A549 (cell line): ENCODE data around the gene ALDH16A1. TPM values are rescaled to one million over a fixed set of nuclear protein-coding genes. Genes with fewer than 3 reads are reported as not detected.

ENCODE experiments used
- ATAC-seq, 2 experiments: fragments of 200-7000 bp in 1 of 2; fragments of >200 bp in 1 of 2; cut with Nextera tagmentation in 1 of 2; cut with Tn5 transposase in 1 of 2; 3 replicates each; pipeline versions ENCODE4 v1.8.0 to v1.9.1; 2018 to 2020; ENCODE audit warnings: mild to moderate bottlenecking in 1 of 2, moderate library complexity in 1 of 2
- CTCF ChIA-PET: fragments of 300-600 bp; sonication (Branson Sonifier 250); formaldehyde crosslinking; extraction: SDS; loops from one replicate; lab custom pipeline; 2021; ENCODE audit warnings: antibody characterized with exemption, inconsistent platforms; lab: Yijun Ruan, JAX
- POLR2A ChIA-PET: fragments of 350-600 bp; formaldehyde crosslinking; extraction: SDS; loops from one replicate; lab custom pipeline; 2021; ENCODE audit warnings: antibody characterized with exemption, inconsistent platforms; lab: Yijun Ruan, JAX
- DNase-seq, 2 experiments: peaks; one replicate each; pipeline versions ENCODE4 v3.0.0 to v3.0.0-alpha.2; 2011 to 2016; ENCODE audit warnings: low read depth in 1 of 2, low spot score in 1 of 2
- FAIRE-seq: peaks from 2 replicates; lab custom pipeline; 2011; peaks lifted over from hg19 to GRCh38; lab: Jason Lieb, UNC
- H3K27ac ChIP-seq, 2 experiments: fragments of >200 bp; sonication (Bioruptor Twin); formaldehyde crosslinking; 3 replicates each; pipeline ENCODE4 v1.5.1; 2016 to 2017
- H3K4me1 ChIP-seq: fragments of >200 bp; sonication (Bioruptor Twin); formaldehyde crosslinking; 3 replicates; pipeline ENCODE4 v1.6.1; 2016
- H3K4me2 ChIP-seq: fragments of >200 bp; sonication (Bioruptor Twin); formaldehyde crosslinking; 3 replicates; pipeline ENCODE4 v1.6.1; 2016
- H3K4me3 ChIP-seq: fragments of >200 bp; sonication (Bioruptor Twin); formaldehyde crosslinking; 3 replicates; pipeline ENCODE4 v1.5.1; 2016
- H3K9me3 ChIP-seq: fragments of >200 bp; sonication (Bioruptor Twin); formaldehyde crosslinking; 3 replicates; pipeline ENCODE4 v1.6.1; 2016
- ATOH8 ChIP-seq: fragments of 250-450 bp; sonication (Bioruptor Pico); IDR thresholded peaks from 2 replicates; pipeline ENCODE4 v1.5.0; 2020; ENCODE audit warnings: low read depth, mild to moderate bottlenecking, moderate library complexity
- CBX2 ChIP-seq: fragments of 200-600 bp; sonication (generic); IDR thresholded peaks from 2 replicates; pipeline ENCODE4 v1.6.1; 2016; ENCODE audit warnings: low read depth, mild to moderate bottlenecking, borderline replicate concordance
- CHD2 ChIP-seq: fragments of 150-350 bp; IDR thresholded peaks from 2 replicates; pipeline ENCODE4 v1.6.1; 2014; ENCODE audit warnings: low read length; ENCODE audit not compliant: partially characterized antibody
- E2F6 ChIP-seq: IDR thresholded peaks from 2 replicates; pipeline ENCODE4 v1.6.1; 2012; ENCODE audit warnings: low read depth, borderline replicate concordance
- EHF ChIP-seq: fragments of 250-450 bp; sonication (Bioruptor Pico); IDR thresholded peaks from 2 replicates; pipeline ENCODE4 v1.5.0; 2020; ENCODE audit warnings: mild to moderate bottlenecking
- EHMT2 ChIP-seq: fragments of 200-600 bp; sonication (generic); IDR thresholded peaks from 2 replicates; pipeline ENCODE4 v1.6.1; 2016; ENCODE audit warnings: antibody characterized with exemption, low read depth, mild to moderate bottlenecking, moderate library complexity
- EP300 ChIP-seq, 2 experiments: fragments of >200 bp; sonication (Bioruptor Twin); formaldehyde crosslinking; IDR thresholded peaks; 2 replicates in 1 of 2; 3 replicates in 1 of 2; pipeline ENCODE4 v1.6.1; 2016 to 2017
- ESRRA ChIP-seq: fragments of 150-350 bp; IDR thresholded peaks from 2 replicates; pipeline ENCODE4 v1.6.1; 2014; ENCODE audit warnings: mild to moderate bottlenecking, low read length, borderline replicate concordance
- FOSB ChIP-seq: fragments of 250-450 bp; sonication (Bioruptor Pico); IDR thresholded peaks from 2 replicates; pipeline ENCODE4 v1.5.0; 2020; ENCODE audit warnings: mild to moderate bottlenecking, moderate library complexity
- FOSL2 ChIP-seq, 2 experiments: fragments of 450-650 bp in 1 of 2; fragments of >200 bp in 1 of 2; sonication (Bioruptor Twin) in 1 of 2; formaldehyde crosslinking; IDR thresholded peaks; 2 replicates each; pipeline versions ENCODE4 v1.5.0 to v1.6.1; 2016 to 2020; ENCODE audit warnings: mild to moderate bottlenecking in 1 of 2, moderate library complexity in 1 of 2
- FOXS1 ChIP-seq: fragments of 250-450 bp; sonication (Bioruptor Pico); IDR thresholded peaks from 2 replicates; pipeline ENCODE4 v1.5.0; 2020; ENCODE audit warnings: mild to moderate bottlenecking, moderate library complexity
- GATA3 ChIP-seq: IDR thresholded peaks from 2 replicates; pipeline ENCODE4 v1.6.1; 2012; ENCODE audit warnings: borderline replicate concordance
- JUN ChIP-seq, 2 experiments: fragments of >200 bp; sonication (Bioruptor Twin); formaldehyde crosslinking; IDR thresholded peaks; 2 replicates in 1 of 2; 3 replicates in 1 of 2; pipeline ENCODE4 v1.6.1; 2016 to 2017
- JUNB ChIP-seq: fragments of >200 bp; sonication (Bioruptor Twin); formaldehyde crosslinking; IDR thresholded peaks from 2 replicates; pipeline ENCODE4 v1.6.1; 2016
- KDM5A ChIP-seq: fragments of 200-600 bp; sonication (generic); IDR thresholded peaks from 2 replicates; pipeline ENCODE4 v1.6.1; 2016; ENCODE audit warnings: antibody characterized with exemption, mild to moderate bottlenecking
- MAX ChIP-seq: IDR thresholded peaks from 2 replicates; pipeline ENCODE4 v1.6.1; 2012
- POLR2A ChIP-seq: IDR thresholded peaks from 2 replicates; pipeline ENCODE4 v1.6.1; 2012; ENCODE audit warnings: mild to moderate bottlenecking, low read length
- RARB ChIP-seq: fragments of 250-450 bp; sonication (Bioruptor Pico); IDR thresholded peaks from 2 replicates; pipeline ENCODE4 v1.8.0; 2021; ENCODE audit warnings: mild to moderate bottlenecking, moderate library complexity
- RCOR1 ChIP-seq: fragments of 150-350 bp; IDR thresholded peaks from 2 replicates; pipeline ENCODE4 v1.6.1; 2014; ENCODE audit warnings: antibody characterized with exemption, low read length, low read depth
- TFCP2L1 ChIP-seq: fragments of 250-450 bp; sonication (Bioruptor Pico); IDR thresholded peaks from 2 replicates; pipeline ENCODE4 v1.5.0; 2021; ENCODE audit warnings: mild to moderate bottlenecking
- USF2 ChIP-seq: fragments of 450-650 bp; IDR thresholded peaks from 2 replicates; pipeline ENCODE4 v1.6.1; 2014; ENCODE audit warnings: antibody characterized with exemption
- ZNF302 ChIP-seq: fragments of 250-450 bp; sonication (Bioruptor Pico); IDR thresholded peaks from 2 replicates; pipeline ENCODE4 v1.9.0; 2021; ENCODE audit warnings: inconsistent platforms, mild to moderate bottlenecking, moderate library complexity
- ZSCAN20 ChIP-seq: fragments of 250-450 bp; sonication (Bioruptor Pico); IDR thresholded peaks from 2 replicates; pipeline ENCODE4 v1.8.0; 2022; ENCODE audit warnings: mild to moderate bottlenecking, moderate library complexity
- WGBS: methylation state at CpG from one replicate; pipeline ENCODE4 v1.1.6; 2017; ENCODE audit errors: missing lambda C conversion rate; 5-methylcytosine and 5-hydroxymethylcytosine counted together
- polyA plus RNA-seq, 4 experiments: library from polyadenylated mRNA; depleted of rRNA in 3 of 4; stranded (reverse); fragments of >200 nt; fragmentation: RNase III in 1 of 4; extraction: RNeasy Plus Mini Kit Qiagen cat#74134 plus additional on column Dnase treatment in 1 of 4; gene quantifications; 2 replicates in 3 of 4; 3 replicates in 1 of 4; pipeline ENCODE4 v1.2.3, GENCODE V29; 2011 to 2017

Gene ALDH16A1
- polyA plus RNA-seq, 2 of the 4 experiments (the other 2 are of a cell fraction), result 10.2 to 23.0 TPM

- peaks cover 34% of the 10 kb centered on the region for H3K4me1 ChIP-seq
- ATAC-seq (no peak), FAIRE-seq (no peak), DNase-seq (no peak)
- no peaks in the 10 kb centered on the region for H3K9me3 ChIP-seq
- no peak for TF ChIP-seq TFCP2L1
- no peak for TF ChIP-seq USF2
- no peak for TF ChIP-seq JUN (IDR thresholded peaks at IDR 0.05)
- no peak for TF ChIP-seq RARB (CRISPR knock-in tag)
- no peak for TF ChIP-seq JUNB
- no peak for TF ChIP-seq ZNF302 (CRISPR knock-in tag)
- no peak for TF ChIP-seq FOXS1
- TF ChIP-seq RCOR1, result no peak
- ChIA-PET POLR2A (no interaction called here), CTCF (interaction anchor here (0.9 to 13.8 kb wide), 7 partner anchors 8 to 197 kb away, joined by 3 to 141 read pairs (median 7); partner anchors contain the start of gene PIH1D1)
- WGBS, result 40% methylated on average over 25 of the region's 42 CpGs
- H3K4me2 ChIP-seq, result peak within 1 kb of the TSS; percentile 88
- peak within 1 kb of the TSS; percentile 38 for H3K4me3 ChIP-seq
- H3K27ac ChIP-seq, result peak within 1 kb of the TSS; percentile 27 to 79; a peak in 5 of 6 replicates
Observed at GRCh38 chr19:49423071-49423984, 29.7 kb upstream of the ALDH16A1 start, which contains the start of gene PTH2. Gene PTH2 (minus strand): TSS chr19:49423441. CDS start chr19:49423339, 102 bp downstream.

- H3K4me3 ChIP-seq, result no peak overlapping the region
- H3K4me2 ChIP-seq, result no peak overlapping the region
- WGBS, result 34% methylated on average over 3 of the region's 3 CpGs
- TF ChIP-seq ZSCAN20 (CRISPR knock-in tag), result no peak
- TF ChIP-seq TFCP2L1, result no peak
- no peak for TF ChIP-seq CHD2
- TF ChIP-seq KDM5A, result no peak
- TF ChIP-seq ATOH8 (CRISPR knock-in tag), result no peak
- TF ChIP-seq MAX, result no peak
- no peak overlapping the region for H3K27ac ChIP-seq
- no peak for FAIRE-seq
- POLR2A ChIA-PET, result no interaction called here
- no peaks in the 10 kb centered on the region for H3K9me3 ChIP-seq
- CTCF ChIA-PET, result interaction anchor here (0.9 to 13.8 kb wide), 9 partner anchors 8 to 198 kb away, joined by 3 to 141 read pairs (median 6); partner anchors contain the start of gene PIH1D1
- no peak for ATAC-seq
- DNase-seq, result no peak
- peaks cover 37% of the 10 kb centered on the region for H3K4me1 ChIP-seq
Observed at GRCh38 chr19:49423985-49424303, 29.1 kb upstream of the ALDH16A1 start.

GRCh38 chr19:49425178-49425577 is 27.8 kb upstream of the ALDH16A1 start, which contains the start of gene GFY:
Gene GFY (plus strand): TSS chr19:49425388. CDS start chr19:49426431, 1,043 bp downstream.
- Histone ChIP-seq H3K9me3 (no peaks in the 10 kb centered on the region), H3K4me2 (peak within 1 kb of the TSS; percentile 52; the same call in 2 of the 3 replicates), H3K4me3 (no peak within 1 kb of the TSS)
- ATAC-seq, result no peak
- 54% methylated on average over 7 of the region's 7 CpGs for WGBS
- CTCF ChIA-PET, result interaction anchor here (0.6 to 13.8 kb wide), 11 partner anchors 8 to 199 kb away, joined by 3 to 141 read pairs (median 7); partner anchors contain the start of gene PIH1D1
- TF ChIP-seq EHF (CRISPR knock-in tag), result no peak
- no peak for TF ChIP-seq POLR2A
- TF ChIP-seq EHMT2, result no peak
- no peak for TF ChIP-seq FOSB (CRISPR knock-in tag)
- TF ChIP-seq FOSL2 (IDR thresholded peaks at IDR 0.05), result no peak
- TF ChIP-seq FOSL2 (CRISPR knock-in tag; IDR thresholded peaks at IDR 0.05), result no peak
- no peak for TF ChIP-seq EP300 (IDR thresholded peaks at IDR 0.05)
- TF ChIP-seq ESRRA, result no peak
- TF ChIP-seq E2F6, result no peak
- no peak for TF ChIP-seq CBX2
- TF ChIP-seq GATA3, result no peak
- TF ChIP-seq TFCP2L1, result no peak
- no peak for TF ChIP-seq CHD2
- TF ChIP-seq ZNF302 (CRISPR knock-in tag), result no peak
- TF ChIP-seq, all 56 proteins: peak for 0
- DNase-seq (no peak), FAIRE-seq (no peak)
- Histone ChIP-seq H3K27ac (no peak within 1 kb of the TSS), H3K4me1 (peaks cover 37% of the 10 kb centered on the region)
- POLR2A ChIA-PET, result interaction anchor here (1.6 kb wide), 1 partner anchor 63 kb away, joined by 3 read pairs; the partner anchor contains the start of gene TEAD2
